Measurements from ENCODE around the gene ATXN1. TPM values are rescaled to one million over a fixed set of nuclear protein-coding genes. Genes with fewer than 3 reads are reported as not detected.

ATXN1 gene
- total and polyA plus RNA-seq, 2 of the 8 experiments (the other 6 are each of a cell fraction or from before 2014, with no cell fraction given): 1.6 to 4.0 TPM

- CTCF ChIA-PET (ENCODE audit: partially characterized antibody): interaction anchor here (0.6 kb wide), 1 partner anchor 66 kb away, joined by 5 read pairs; no protein-coding TSS in a partner anchor
- Histone ChIP-seq H3K14ac (ENCODE audit: insufficient read length) (no peak overlapping the region), H3K4me2 (ENCODE audit: insufficient read depth in 1 of 2, low read depth in 2 of 2, low read length in 2 of 2) (no peak overlapping the region), H4K20me1 (replicated peaks in 1 of 2; ENCODE audit: control insufficient read depth in 1 of 2, insufficient read depth in 2 of 2, low read length in 2 of 2) (no peaks in the 10 kb centered on the region), H3K18ac (ENCODE audit: extremely low read depth, low read length) (no peak overlapping the region), H2BK5ac (ENCODE audit: low read depth, low read length) (no peak overlapping the region), H2BK120ac (replicated peaks; ENCODE audit: low read depth, low read length) (no peak overlapping the region), H3K23me2 (ENCODE audit: low read depth, low read length) (no peaks in the 10 kb centered on the region), H3K4me1 (replicated peaks in 1 of 4; ENCODE audit: control insufficient read depth in 3 of 4, insufficient read depth in 4 of 4, low read length in 3 of 4) (no peaks in the 10 kb centered on the region; a peak in 1 of 7 replicates), H3K56ac (replicated peaks; ENCODE audit: insufficient read length, low read depth, low read length) (no peak overlapping the region), H3K27ac (ENCODE audit: low read depth, low read length) (no peak overlapping the region), H4K91ac (replicated peaks; ENCODE audit: insufficient read length, low read length) (no peak overlapping the region), H3K9me3 (ENCODE audit: insufficient read depth in 2 of 2, low read depth in 1 of 2, low read length in 1 of 2) (no peaks in the 10 kb centered on the region), H3K9ac (replicated peaks in 1 of 4; ENCODE audit: extremely low read depth in 1 of 4, low read depth in 3 of 4, low read length in 3 of 4) (no peak overlapping the region), H3K79me1 (ENCODE audit: low read depth, low read length) (no peaks in the 10 kb centered on the region), H3K27me3 (replicated peaks in 1 of 4; ENCODE audit: control insufficient read depth in 3 of 4, extremely low read depth in 1 of 4, insufficient read depth in 3 of 4, low read length in 3 of 4) (no peaks in the 10 kb centered on the region), H3K23ac (ENCODE audit: insufficient read length) (no peak overlapping the region), H3K36me3 (ENCODE audit: control insufficient read depth in 2 of 4, insufficient read depth in 4 of 4, low read length in 3 of 4) (no peaks in the 10 kb centered on the region), H2BK15ac (ENCODE audit: low read length) (no peak overlapping the region), H3K79me2 (ENCODE audit: control insufficient read depth in 1 of 2, insufficient read depth in 2 of 2, low read length in 2 of 2) (no peaks in the 10 kb centered on the region), H4K5ac (ENCODE audit: insufficient read length, low read depth, low read length) (no peak overlapping the region), H2BK12ac (ENCODE audit: low read depth, low read length) (no peak overlapping the region), H2AFZ (ENCODE audit: low read length) (no peak overlapping the region), H3K4ac (replicated peaks; ENCODE audit: insufficient read length, low read depth, low read length) (no peak overlapping the region), H2BK20ac (ENCODE audit: low read length) (no peak overlapping the region), H4K8ac (ENCODE audit: extremely low read depth, insufficient read depth, low read length) (no peak overlapping the region), H2AK5ac (ENCODE audit: low read depth, low read length) (no peak overlapping the region), H3K4me3 (ENCODE audit: extremely low read depth in 1 of 4, insufficient read depth in 2 of 4, low read depth in 3 of 4, low read length in 4 of 4) (no peak overlapping the region)
- TF ChIP-seq BACH1 (IDR thresholded peaks at IDR 0.05; ENCODE audit: low read length) (no peak), GTF2F1 (IDR thresholded peaks at IDR 0.05; ENCODE audit: borderline replicate concordance, low read depth, low read length) (no peak), TCF12 (IDR thresholded peaks at IDR 0.05; ENCODE audit: low read depth, low read length) (no peak), SIN3A (conservative IDR thresholded peaks at IDR 0.05 in 1 of 2, IDR thresholded peaks at IDR 0.05 in 1 of 2; ENCODE audit: low read depth in 1 of 2, low read length in 2 of 2) (no peak), PHF8 (conservative IDR thresholded peaks at IDR 0.05; ENCODE audit: low read depth, low read length) (no peak)
- 94% methylated on average over 15 of the region's 15 CpGs; no CpG with 5 or more reads in 1 of the 2 experiments for WGBS, 2 experiments (ENCODE audit: extremely low coverage in 1 of 2, insufficient coverage in 1 of 2, insufficient read length in 1 of 2, insufficient replicate concordance in 2 of 2, low coverage in 1 of 2, low lambda C conversion rate in 2 of 2, missing lambda C conversion rate in 1 of 2)
- POLR2A ChIA-PET (ENCODE audit: partially characterized antibody): interaction anchor here (0.6 kb wide), 1 partner anchor 101 kb away, joined by 3 read pairs; no protein-coding TSS in a partner anchor
- FAIRE-seq (no peak), DNase-seq (ENCODE audit: low read depth in 1 of 2, low spot score in 2 of 2) (no peak)
These were observed 356.8 kb downstream of the ATXN1 start for GRCh38 chr6:16404456-16404855.
